ENCODE measurements around the gene PKD2L1. TPM values are rescaled to one million over a fixed set of nuclear protein-coding genes. Genes with fewer than 3 reads are reported as not detected.
"Not testable (repeated sequence)": the region's sequence is repeated elsewhere in the genome, so short reads cannot be mapped to it uniquely, and the experiment has no call there.

The PKD2L1 gene
- total and polyA plus RNA-seq, 10 donors = 2.2 to 8.7 (median 3.9) TPM; not detected in 1

GRCh38 chr10:100286051-100287033 lies 43.7 kb downstream of the PKD2L1 start, which contains the start of gene BLOC1S2:
Gene BLOC1S2, minus strand, starts transcription at chr10:100286680. Its CDS starts 21 bp downstream, at chr10:100286659.
- H3K27me3 ChIP-seq (replicated peaks in 1 of 7) = no peaks in the 10 kb centered on the region
- intact Hi-C loops (cut with DNase I; ENCODE audit: low total_unique reads) = no loop called here
- peak within 1 kb of the TSS; percentile 66 to 96 (median 88) for H3K4me3 ChIP-seq
- TF ChIP-seq, protein P1, sequence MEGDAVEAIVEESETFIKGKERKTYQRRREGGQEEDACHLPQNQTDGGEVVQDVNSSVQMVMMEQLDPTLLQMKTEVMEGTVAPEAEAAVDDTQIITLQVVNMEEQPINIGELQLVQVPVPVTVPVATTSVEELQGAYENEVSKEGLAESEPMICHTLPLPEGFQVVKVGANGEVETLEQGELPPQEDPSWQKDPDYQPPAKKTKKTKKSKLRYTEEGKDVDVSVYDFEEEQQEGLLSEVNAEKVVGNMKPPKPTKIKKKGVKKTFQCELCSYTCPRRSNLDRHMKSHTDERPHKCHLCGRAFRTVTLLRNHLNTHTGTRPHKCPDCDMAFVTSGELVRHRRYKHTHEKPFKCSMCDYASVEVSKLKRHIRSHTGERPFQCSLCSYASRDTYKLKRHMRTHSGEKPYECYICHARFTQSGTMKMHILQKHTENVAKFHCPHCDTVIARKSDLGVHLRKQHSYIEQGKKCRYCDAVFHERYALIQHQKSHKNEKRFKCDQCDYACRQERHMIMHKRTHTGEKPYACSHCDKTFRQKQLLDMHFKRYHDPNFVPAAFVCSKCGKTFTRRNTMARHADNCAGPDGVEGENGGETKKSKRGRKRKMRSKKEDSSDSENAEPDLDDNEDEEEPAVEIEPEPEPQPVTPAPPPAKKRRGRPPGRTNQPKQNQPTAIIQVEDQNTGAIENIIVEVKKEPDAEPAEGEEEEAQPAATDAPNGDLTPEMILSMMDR (IDR thresholded peaks at IDR 0.05 in 8 of 11, conservative IDR thresholded peaks at IDR 0.05 in 3 of 11) = peak in 6 of 11 experiments; percentile 10 to 52 (median 44)
- peak; percentile 95 to 98 (median 97) for TF ChIP-seq POLR2AphosphoS5 (IDR thresholded peaks at IDR 0.05)
- peak in 2 of 3 donors; percentile 59 to 66 for TF ChIP-seq POLR2A (IDR thresholded peaks at IDR 0.05)
- H3K27ac ChIP-seq = peak within 1 kb of the TSS; percentile 91 to 99 (median 96)
- peaks cover 34 to 64% (median 49%) of the 10 kb centered on the region in 6 donors for H3K4me1 ChIP-seq
- DNase-seq = peak; percentile 96
- WGBS, 5 donors = 1 to 3% (median 1%) methylated on average over 41 to 63 of the region's 63 CpGs
- H3K36me3 ChIP-seq = peaks cover 0 to 28% (median 4%) of the 10 kb centered on the region in 6 donors
- no peaks in the 10 kb centered on the region for H3K9me3 ChIP-seq

GRCh38 chr10:100285326-100285725 lies 44.7 kb downstream of the PKD2L1 start:
- DNase-seq; intact Hi-C loops (cut with DNase I; ENCODE audit: low total_unique reads): not testable (repeated sequence)
- WGBS, 5 donors = 73 to 89% (median 81%) methylated on average over 12 of the region's 12 CpGs

GRCh38 chr10:100282907-100283306 lies 47.1 kb downstream of the PKD2L1 start:
- H3K27ac ChIP-seq = peak overlapping the region in 5 of 8 donors; percentile 4 to 99 (median 9)
- intact Hi-C loops (cut with DNase I; ENCODE audit: low total_unique reads) = no loop called here
- H3K4me1 ChIP-seq = peaks cover 34 to 69% (median 49%) of the 10 kb centered on the region in 6 donors
- no peak for TF ChIP-seq POLR2AphosphoS5 (IDR thresholded peaks at IDR 0.05)
- TF ChIP-seq, protein P1 (IDR thresholded peaks at IDR 0.05 in 8 of 11, conservative IDR thresholded peaks at IDR 0.05 in 3 of 11) = no peak
- no peak for TF ChIP-seq POLR2A (IDR thresholded peaks at IDR 0.05)
- H3K4me3 ChIP-seq = no peak overlapping the region
- H3K9me3 ChIP-seq = no peaks in the 10 kb centered on the region
- no peak for DNase-seq
- peaks cover 0 to 56% (median 29%) of the 10 kb centered on the region in 6 donors for H3K36me3 ChIP-seq
- no peaks in the 10 kb centered on the region for H3K27me3 ChIP-seq (replicated peaks in 1 of 7)
- WGBS, 5 donors = 90 to 99% (median 95%) methylated on average over 3 of the region's 3 CpGs

More at GRCh38 chr10:100285326-100285725, 44.7 kb downstream of the PKD2L1 start:
- H3K36me3 ChIP-seq = peaks cover 0 to 38% (median 12%) of the 10 kb centered on the region in 6 donors
- H3K9me3 ChIP-seq; H3K27me3 ChIP-seq (replicated peaks in 1 of 7): not testable (repeated sequence)
- peak overlapping the region; percentile 66 to 96 (median 88) for H3K4me3 ChIP-seq
- peaks cover 34 to 67% (median 49%) of the 10 kb centered on the region in 6 donors for H3K4me1 ChIP-seq
- peak overlapping the region in 7 of 8 donors; percentile 91 to 99 (median 97) for H3K27ac ChIP-seq

DNA sequence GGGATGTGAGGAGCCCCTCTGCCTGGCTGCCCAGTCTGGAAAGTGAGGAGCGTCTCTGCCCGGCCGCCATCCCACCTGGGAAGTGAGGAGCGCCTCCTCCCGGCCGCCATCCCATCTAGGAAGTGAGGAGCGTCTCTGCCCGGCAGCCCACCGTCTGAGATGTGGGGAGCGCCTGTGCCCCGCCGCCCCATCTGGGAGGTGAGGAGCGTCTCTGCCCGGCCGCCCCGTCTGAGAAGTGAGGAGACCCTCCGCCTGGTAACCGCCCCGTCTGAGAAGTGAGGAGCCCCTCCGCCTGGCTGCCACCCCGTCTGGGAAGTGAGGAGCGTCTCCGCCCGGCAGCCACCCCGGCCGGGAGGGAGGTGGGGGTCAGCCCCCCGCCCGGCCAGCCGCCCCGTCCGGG lies 53.1 kb downstream of the PKD2L1 start:
- H3K4me3 ChIP-seq; DNase-seq; H3K27me3 ChIP-seq (replicated peaks in 1 of 7); intact Hi-C loops (cut with DNase I; ENCODE audit: low total_unique reads); H3K9me3 ChIP-seq; H3K27ac ChIP-seq: not testable (repeated sequence)
- H3K36me3 ChIP-seq = peaks cover 0 to 80% (median 47%) of the 10 kb centered on the region in 6 donors
- 87 to 100% (median 91%) methylated on average over 4 to 25 of the region's 31 CpGs for WGBS, 5 donors
- H3K4me1 ChIP-seq = peaks cover 0 to 16% (median 2%) of the 10 kb centered on the region in 6 donors

Data from spleen (tissue), 11 donors.